Measurements from ENCODE around the gene PRKAR2B.

Gene PRKAR2B

DNA sequence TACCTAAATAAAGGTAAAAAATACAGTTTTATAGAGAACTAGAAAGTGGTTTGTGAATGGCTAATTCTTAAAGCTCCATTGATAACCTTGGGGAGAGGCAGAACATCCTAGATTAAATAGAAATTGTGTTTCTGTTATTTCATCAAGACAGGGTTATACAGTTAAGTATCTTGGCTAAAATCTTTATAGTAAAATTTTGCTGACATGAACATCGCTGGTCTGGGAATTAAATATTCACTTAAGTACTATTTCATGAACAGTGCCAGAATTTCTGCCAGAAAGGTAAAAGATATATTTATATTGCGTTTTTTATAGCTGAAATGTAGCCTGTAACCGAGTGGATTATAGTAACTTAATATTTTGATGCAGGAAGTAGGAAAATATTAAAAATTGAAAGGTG is 70.6 kb downstream of the PRKAR2B start:
- Histone ChIP-seq H3K9me3 (ENCODE audit: insufficient read depth, low read length) (no peaks in the 10 kb centered on the region), H4K20me1 (ENCODE audit: insufficient read depth, low read length) (no peaks in the 10 kb centered on the region), H3K9ac (ENCODE audit: low read length) (no peak overlapping the region), H3K79me2 (ENCODE audit: low read length) (peaks cover 6% of the 10 kb centered on the region; the same call in 1 of the 2 replicates), H3K36me3 (replicated peaks; ENCODE audit: low read depth, low read length) (no peaks in the 10 kb centered on the region), H3K27me3 (ENCODE audit: low read depth, low read length) (no peaks in the 10 kb centered on the region), H3K4me3 (ENCODE audit: low read length) (no peak overlapping the region), H3K4me2 (ENCODE audit: low read length) (no peak overlapping the region), H3K27ac (ENCODE audit: low read length) (no peak overlapping the region), H3K4me1 (ENCODE audit: low read length) (no peaks in the 10 kb centered on the region), H2AFZ (ENCODE audit: low read depth, low read length) (no peak overlapping the region)
- no peak for TF ChIP-seq EZH2phosphoT487 (IDR thresholded peaks at IDR 0.05; ENCODE audit: low read depth)
- TF ChIP-seq, protein P1, sequence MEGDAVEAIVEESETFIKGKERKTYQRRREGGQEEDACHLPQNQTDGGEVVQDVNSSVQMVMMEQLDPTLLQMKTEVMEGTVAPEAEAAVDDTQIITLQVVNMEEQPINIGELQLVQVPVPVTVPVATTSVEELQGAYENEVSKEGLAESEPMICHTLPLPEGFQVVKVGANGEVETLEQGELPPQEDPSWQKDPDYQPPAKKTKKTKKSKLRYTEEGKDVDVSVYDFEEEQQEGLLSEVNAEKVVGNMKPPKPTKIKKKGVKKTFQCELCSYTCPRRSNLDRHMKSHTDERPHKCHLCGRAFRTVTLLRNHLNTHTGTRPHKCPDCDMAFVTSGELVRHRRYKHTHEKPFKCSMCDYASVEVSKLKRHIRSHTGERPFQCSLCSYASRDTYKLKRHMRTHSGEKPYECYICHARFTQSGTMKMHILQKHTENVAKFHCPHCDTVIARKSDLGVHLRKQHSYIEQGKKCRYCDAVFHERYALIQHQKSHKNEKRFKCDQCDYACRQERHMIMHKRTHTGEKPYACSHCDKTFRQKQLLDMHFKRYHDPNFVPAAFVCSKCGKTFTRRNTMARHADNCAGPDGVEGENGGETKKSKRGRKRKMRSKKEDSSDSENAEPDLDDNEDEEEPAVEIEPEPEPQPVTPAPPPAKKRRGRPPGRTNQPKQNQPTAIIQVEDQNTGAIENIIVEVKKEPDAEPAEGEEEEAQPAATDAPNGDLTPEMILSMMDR (IDR thresholded peaks at IDR 0.05; ENCODE audit: low read depth, low read length) = no peak

DNA sequence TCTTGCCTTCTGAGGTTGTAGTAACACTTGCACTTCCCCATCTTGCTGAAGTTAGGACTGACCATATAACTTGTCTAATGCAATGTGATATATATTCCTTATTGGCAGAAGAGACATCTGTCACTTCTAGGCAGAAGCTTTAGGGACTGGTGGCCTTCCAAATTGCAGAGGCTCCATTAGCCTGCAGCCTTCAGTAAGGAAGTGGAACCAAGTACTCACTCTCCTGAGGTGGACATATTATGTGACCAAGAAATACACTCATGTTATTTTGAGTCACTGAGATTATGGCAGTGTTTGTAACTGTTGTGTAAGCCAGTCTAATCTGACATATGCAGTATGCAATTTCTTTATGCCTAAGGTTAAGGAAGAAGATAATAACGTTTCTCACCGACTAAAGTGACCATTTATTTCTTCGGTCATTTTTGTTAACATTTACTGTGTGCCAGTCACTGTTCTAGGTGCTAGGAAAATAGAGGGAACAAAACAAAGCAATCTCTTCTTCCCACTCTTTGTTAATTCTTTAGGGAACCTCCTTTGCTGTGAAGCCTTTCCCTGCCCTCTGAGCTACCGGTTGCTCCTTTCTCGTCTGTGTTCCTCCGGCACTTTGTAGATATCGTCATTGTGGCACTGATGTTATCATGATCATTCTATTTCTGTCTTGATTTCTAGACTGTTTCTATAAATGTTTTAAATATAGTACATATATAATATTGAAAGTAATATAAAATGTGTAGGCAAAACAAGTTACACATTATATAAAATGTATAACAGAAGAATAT is 71.4 kb downstream of the PRKAR2B start:
- Histone ChIP-seq H3K27me3 (ENCODE audit: low read depth, low read length) (no peaks in the 10 kb centered on the region), H3K9me3 (ENCODE audit: insufficient read depth, low read length) (no peaks in the 10 kb centered on the region), H3K27ac (ENCODE audit: low read length) (no peak overlapping the region), H4K20me1 (ENCODE audit: insufficient read depth, low read length) (no peaks in the 10 kb centered on the region), H3K9ac (ENCODE audit: low read length) (no peak overlapping the region), H3K36me3 (replicated peaks; ENCODE audit: low read depth, low read length) (no peaks in the 10 kb centered on the region), H3K4me2 (ENCODE audit: low read length) (no peak overlapping the region), H3K79me2 (ENCODE audit: low read length) (peaks cover 6% of the 10 kb centered on the region; the same call in 1 of the 2 replicates), H3K4me3 (ENCODE audit: low read length) (no peak overlapping the region), H3K4me1 (ENCODE audit: low read length) (no peaks in the 10 kb centered on the region), H2AFZ (ENCODE audit: low read depth, low read length) (no peak overlapping the region)
- TF ChIP-seq EZH2phosphoT487 (IDR thresholded peaks at IDR 0.05; ENCODE audit: low read depth) = no peak
- TF ChIP-seq, protein P1 (IDR thresholded peaks at IDR 0.05; ENCODE audit: low read depth, low read length) = no peak

DNA sequence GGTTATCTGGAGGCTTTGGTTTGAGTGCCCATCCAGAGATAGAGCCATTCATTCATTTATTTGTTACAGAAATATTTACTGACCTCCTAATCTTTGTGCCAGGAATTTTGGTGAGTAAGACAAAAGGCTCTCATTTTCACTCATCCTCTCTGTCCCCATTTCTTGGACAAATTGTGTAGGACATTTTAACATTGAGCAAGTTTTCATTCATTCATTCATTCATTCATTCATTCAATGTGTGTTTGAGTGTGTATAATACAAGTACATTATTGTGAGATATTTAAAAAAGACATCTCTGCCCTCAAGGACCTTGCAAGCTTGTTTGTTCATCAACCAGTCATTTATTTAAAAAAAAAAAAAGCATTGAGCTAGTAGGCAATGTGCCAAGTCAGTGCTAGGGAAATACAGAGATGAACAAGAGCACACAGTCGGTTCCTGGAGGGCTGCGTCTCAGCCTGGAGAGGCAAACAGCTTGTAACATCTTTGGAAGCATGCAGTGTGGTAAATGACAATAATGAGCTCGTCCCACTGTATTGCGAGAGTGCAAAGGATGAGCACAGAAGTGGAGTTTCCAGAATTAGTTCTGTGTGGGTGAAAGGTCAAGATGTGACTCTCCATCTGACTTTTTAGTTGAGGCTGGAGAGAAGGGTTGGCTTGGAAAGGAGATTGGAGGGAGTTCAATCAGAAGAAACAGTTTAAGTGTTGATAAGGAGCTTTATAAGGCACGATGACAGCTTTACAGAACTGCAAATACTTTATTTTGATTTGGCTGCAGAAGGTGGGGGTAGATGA is 73.8 kb downstream of the PRKAR2B start:
- Histone ChIP-seq H3K4me1 (ENCODE audit: low read length) (peaks cover 9% of the 10 kb centered on the region), H3K79me2 (ENCODE audit: low read length) (peaks cover 6% of the 10 kb centered on the region; the same call in 1 of the 2 replicates), H3K27ac (ENCODE audit: low read length) (no peak overlapping the region), H2AFZ (ENCODE audit: low read depth, low read length) (no peak overlapping the region), H3K36me3 (replicated peaks; ENCODE audit: low read depth, low read length) (no peaks in the 10 kb centered on the region), H4K20me1 (ENCODE audit: insufficient read depth, low read length) (no peaks in the 10 kb centered on the region), H3K4me3 (ENCODE audit: low read length) (no peak overlapping the region), H3K9me3 (ENCODE audit: insufficient read depth, low read length) (no peaks in the 10 kb centered on the region), H3K4me2 (ENCODE audit: low read length) (no peak overlapping the region), H3K27me3 (ENCODE audit: low read depth, low read length) (no peaks in the 10 kb centered on the region), H3K9ac (ENCODE audit: low read length) (no peak overlapping the region)
- no peak for TF ChIP-seq EZH2phosphoT487 (IDR thresholded peaks at IDR 0.05; ENCODE audit: low read depth)
- TF ChIP-seq, protein P1 (IDR thresholded peaks at IDR 0.05; ENCODE audit: low read depth, low read length) = no peak

All from OCI-LY3 (cell line).